Limb (tissue), 2 donors: ENCODE data around the gene CTPS1.

Source experiments
- DNase-seq, 2 donors: peaks; one replicate each; pipeline ENCODE4 v3.0.0-alpha.2; 2016; ENCODE audit errors: extremely low spot score in 2 of 2

The CTPS1 gene

GRCh38 chr1:40966417-40966816 is 13.1 kb upstream of the CTPS1 start:
- DNase-seq: no peak

GRCh38 chr1:40969445-40969844 is 10.1 kb upstream of the CTPS1 start:
- no peak for DNase-seq

GRCh38 chr1:40971966-40972365 is 7.5 kb upstream of the CTPS1 start:
- DNase-seq: no peak

GRCh38 chr1:40973912-40974311 is 5.6 kb upstream of the CTPS1 start:
- DNase-seq: no peak

GRCh38 chr1:40974945-40975344 is 4.6 kb upstream of the CTPS1 start:
- DNase-seq: no peak

GRCh38 chr1:40976952-40977690 is 2.4 kb upstream of the CTPS1 start:
- no peak for DNase-seq

GRCh38 chr1:40977716-40978115 is 1.8 kb upstream of the CTPS1 start:
- no peak for DNase-seq

GRCh38 chr1:40978886-40979240 is 633 bp upstream of the CTPS1 start:
- DNase-seq: no peak

- DNase-seq: no peak
Measured at GRCh38 chr1:40980068-40980452, 564 bp downstream of the CTPS1 start.

- no peak for DNase-seq
Measured at GRCh38 chr1:40980453-40981121, 1.1 kb downstream of the CTPS1 start.

- DNase-seq: no peak
Measured at GRCh38 chr1:40981691-40982448, 2.4 kb downstream of the CTPS1 start.

GRCh38 chr1:40982721-40983120 is 3.2 kb downstream of the CTPS1 start:
- no peak for DNase-seq

GRCh38 chr1:40983286-40983685 is 3.8 kb downstream of the CTPS1 start:
- no peak for DNase-seq

GRCh38 chr1:40984066-40984465 is 4.6 kb downstream of the CTPS1 start:
- DNase-seq: no peak

- DNase-seq: no peak
Measured at GRCh38 chr1:40984531-40984930, 5.0 kb downstream of the CTPS1 start.

- peak in 1 of 2 donors; percentile 24 for DNase-seq
Measured at GRCh38 chr1:40985161-40985560, 5.7 kb downstream of the CTPS1 start.

- no peak for DNase-seq
Measured at GRCh38 chr1:40985875-40986274, 6.4 kb downstream of the CTPS1 start.

- no peak for DNase-seq
Measured at GRCh38 chr1:40986328-40986783, 6.9 kb downstream of the CTPS1 start.

- peak in 1 of 2 donors; percentile 60 for DNase-seq
Measured at GRCh38 chr1:40986956-40987355, 7.5 kb downstream of the CTPS1 start.

GRCh38 chr1:40987439-40988276 is 8.2 kb downstream of the CTPS1 start:
- DNase-seq: no peak

GRCh38 chr1:40988280-40988679 is 8.8 kb downstream of the CTPS1 start:
- DNase-seq: no peak

- DNase-seq: no peak
Measured at GRCh38 chr1:40989066-40989465, 9.6 kb downstream of the CTPS1 start.
